Activated CD4-positive, alpha-beta T cell treated with anti-CD3 and anti-CD28 coated beads for 4 hours (primary cell): ENCODE data around the gene DDX1.
"Not testable (repeated sequence)": the region's sequence is repeated elsewhere in the genome, so short reads cannot be mapped to it uniquely, and the experiment has no call there.

ENCODE experiments used
- DNase-seq, 2 donors: peaks; one replicate each; pipeline ENCODE4 v3.0.0-alpha.2; 2020

Gene DDX1

DNA sequence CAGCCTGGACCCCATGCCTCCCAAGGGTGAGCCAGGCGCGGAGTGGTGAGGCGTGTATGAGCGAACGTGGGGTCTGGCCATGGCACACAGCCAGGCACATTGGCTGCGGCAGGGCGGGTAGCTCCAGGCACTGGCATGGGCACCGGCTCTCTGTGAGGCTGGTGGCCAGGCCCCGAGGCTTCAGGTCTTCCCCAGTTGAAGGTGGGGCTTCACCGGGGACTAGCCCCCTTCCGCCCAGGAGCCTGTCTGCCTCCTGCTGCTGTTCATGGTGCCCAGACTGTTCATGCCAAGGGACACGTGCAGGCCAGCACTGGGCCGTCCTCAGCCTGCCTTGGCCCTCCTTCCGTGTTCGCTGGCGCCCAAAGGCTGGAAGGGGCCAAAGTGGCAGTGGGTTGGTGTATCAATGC is 26.8 kb downstream of the DDX1 start:
- DNase-seq: no peak

DNA sequence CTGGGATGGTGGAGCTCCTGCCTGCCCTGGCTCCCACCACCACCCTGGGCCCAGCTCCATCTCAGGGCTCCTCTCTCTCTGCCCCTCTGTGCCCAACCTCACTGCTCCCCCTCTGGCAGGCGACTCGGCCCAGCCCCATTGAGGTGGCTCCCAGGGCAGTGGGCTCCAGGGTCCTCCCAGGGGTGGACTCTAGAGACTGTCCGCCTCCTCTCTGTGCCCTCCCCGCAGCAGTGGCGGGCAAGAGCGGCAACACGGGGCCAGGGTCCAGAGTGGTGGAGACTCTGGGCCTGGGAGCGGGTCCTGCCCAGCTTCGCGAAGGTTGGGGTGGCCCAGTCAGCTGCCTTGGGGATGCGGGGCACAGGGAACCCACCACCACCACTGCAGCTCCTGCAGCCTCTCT is 27.4 kb downstream of the DDX1 start:
- no peak for DNase-seq

DNA sequence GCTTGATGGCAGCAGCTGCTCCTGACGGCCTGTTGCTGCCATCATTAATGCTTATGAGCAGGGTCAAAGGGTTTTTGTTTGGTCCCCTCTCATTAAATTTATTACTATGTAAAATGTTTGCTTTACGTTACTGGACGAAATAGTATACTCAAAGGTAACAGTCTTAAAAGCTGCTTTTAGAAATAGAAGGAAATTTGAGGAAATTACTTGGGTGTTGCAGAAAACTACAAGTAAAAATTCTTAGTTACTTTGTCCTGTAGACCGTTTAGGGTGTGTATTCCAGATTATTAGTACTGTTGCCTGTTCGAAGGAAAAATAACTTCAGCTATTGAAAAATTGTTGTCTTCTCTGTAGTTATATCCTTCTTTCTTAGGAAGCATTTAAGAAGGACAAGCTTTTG is 27.8 kb downstream of the DDX1 start:
- no peak for DNase-seq

DNA sequence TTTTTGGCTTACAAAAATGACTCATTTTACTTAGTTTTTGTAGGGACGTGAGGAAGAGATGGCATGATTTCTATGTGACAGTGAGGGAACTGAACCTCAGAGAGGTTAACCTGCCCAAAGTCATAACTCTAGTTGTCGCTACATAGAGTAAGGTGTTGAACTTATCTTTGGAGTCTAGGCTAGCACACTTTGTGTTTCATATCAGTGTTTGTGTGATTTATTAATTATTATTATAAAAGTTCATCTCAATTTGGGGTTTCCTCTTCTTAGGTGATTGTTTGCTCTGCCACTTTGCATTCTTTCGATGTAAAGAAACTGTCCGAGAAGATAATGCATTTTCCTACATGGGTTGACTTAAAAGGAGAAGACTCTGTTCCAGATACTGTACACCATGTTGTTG is 28.3 kb downstream of the DDX1 start:
- no peak for DNase-seq

DNA sequence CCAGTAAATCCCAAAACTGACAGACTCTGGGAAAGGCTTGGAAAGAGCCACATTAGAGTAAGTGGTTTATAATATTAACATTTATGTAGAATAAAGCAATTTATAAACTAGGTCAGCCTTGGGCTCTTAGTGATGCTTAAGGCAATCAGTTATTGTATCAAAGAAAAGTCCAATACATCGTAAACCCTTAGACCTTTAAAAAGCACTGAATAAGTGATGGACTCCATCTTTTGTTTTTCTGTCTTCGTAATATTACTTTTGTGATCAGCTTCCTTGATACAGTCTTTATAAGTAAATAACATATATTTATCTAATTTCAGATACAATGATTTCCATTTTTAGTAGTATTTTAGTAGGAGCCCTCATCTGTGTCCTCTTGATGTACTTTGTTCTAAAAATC is 28.7 kb downstream of the DDX1 start:
- DNase-seq: no peak

DNA sequence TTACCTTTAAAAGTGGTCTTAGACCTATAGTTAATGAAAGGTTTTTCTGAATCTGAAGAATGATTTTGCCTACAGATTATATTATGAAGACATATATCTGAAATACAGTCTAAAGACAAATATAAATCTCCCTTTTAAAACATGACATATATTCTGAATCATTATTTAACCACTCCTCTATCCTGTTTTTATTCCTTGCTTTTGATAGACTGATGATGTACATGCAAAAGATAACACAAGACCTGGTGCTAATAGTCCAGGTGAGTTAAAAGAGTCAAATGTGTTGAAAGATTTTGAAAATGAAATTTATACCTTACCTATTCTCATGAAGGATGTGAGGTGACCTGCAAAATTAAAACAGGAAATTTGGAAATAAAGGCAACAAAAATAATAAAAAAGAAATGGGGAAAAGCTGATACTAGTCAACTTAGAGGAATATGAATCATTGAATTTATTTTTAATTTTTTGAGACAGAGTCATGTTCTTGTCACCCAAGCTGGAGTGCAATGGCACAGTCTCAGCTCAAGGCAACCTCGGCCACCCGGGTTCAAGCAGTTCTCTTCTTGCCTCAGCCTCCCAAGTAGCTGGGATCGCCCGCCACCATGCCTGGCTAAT is 29.3 kb downstream of the DDX1 start:
- no peak for DNase-seq

DNA sequence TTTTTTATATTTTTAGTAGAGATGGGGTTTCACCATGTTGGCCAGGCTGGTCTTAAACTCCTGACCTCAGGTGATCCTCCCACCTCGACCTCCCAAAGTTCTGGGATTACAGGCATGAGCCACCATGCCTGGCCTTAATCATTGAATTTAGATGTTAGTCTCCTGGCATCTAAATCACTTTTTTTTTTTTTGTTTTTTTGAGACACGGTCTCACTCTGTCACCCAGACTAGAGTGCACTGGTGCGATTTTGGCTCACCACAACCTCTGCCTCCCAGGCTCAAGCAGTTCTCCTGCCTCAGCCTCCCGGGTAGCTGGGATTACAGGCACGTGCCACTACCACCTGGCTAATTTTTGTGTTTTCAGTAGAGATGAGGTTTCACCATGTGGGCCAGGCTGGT is 29.8 kb downstream of the DDX1 start:
- DNase-seq: not testable (repeated sequence)

DNA sequence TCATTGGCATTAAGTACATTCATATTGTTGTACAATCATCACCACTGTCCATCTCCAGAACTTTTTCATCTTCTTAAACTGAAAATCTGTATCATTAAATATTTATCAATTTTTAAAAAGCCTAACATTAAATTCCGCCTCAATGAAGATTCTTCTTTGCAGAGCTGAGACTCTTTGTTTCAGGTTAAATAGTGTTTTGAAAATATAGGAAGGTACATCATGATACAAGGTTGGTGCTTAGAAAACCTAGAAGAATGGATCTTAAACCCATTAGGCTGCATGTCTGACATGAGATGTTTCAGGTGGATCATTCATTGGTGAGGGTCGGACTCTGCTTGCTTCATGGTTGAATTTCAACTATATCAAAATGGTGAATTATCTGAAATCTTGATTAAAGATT is 30.5 kb downstream of the DDX1 start:
- no peak for DNase-seq

DNA sequence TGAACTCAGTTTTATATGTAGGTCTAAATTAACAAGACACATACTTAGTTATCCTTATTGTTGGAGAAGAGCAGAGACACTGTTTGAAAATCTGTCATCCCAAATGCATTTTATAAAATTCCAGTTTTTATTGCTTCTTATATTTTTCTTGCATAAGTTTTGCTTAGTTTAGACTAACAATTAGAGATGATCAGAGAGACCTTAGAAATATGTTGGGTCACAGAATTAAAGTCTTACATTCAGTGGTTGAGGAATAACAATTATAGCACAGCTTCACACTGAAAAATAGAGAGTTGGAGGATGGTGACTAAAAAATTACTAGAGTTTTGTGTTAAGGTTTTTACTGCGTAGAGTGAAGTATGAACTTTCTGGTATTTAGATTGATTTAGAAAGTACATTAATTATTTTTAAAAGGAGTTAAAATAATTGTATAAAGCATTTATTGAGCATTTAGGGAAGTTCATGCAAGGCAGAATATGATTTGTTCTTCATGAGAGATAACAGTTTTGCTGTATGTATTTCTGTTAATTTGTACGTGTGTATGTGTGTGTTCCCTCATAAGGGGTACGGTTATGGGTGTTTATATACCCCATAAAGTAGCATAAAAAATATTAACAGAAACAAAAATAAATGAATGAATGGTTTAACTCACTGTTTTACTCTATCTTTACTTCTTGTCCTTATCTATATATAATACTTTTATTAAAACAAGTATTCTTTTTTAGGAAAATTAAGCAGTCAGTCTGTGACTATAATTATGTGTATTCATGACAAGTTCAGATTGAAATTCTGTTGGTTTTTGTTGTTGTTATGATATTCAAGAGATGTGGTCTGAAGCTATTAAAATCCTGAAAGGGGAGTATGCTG is 31.2 kb downstream of the DDX1 start:
- DNase-seq: no peak

DNA sequence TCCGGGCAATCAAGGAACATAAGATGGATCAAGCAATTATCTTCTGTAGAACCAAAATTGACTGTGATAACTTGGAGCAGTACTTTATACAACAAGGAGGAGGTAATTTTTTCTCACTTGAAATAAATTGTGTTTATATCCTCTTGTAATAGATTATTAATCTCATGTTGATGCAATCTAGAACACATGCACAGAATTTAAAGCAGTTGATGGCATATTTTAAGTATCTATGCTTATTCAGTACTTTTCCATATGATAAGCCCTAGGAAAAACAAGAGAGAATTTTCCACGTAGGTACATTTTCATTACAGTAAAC is 31.8 kb downstream of the DDX1 start:
- DNase-seq: no peak

DNA sequence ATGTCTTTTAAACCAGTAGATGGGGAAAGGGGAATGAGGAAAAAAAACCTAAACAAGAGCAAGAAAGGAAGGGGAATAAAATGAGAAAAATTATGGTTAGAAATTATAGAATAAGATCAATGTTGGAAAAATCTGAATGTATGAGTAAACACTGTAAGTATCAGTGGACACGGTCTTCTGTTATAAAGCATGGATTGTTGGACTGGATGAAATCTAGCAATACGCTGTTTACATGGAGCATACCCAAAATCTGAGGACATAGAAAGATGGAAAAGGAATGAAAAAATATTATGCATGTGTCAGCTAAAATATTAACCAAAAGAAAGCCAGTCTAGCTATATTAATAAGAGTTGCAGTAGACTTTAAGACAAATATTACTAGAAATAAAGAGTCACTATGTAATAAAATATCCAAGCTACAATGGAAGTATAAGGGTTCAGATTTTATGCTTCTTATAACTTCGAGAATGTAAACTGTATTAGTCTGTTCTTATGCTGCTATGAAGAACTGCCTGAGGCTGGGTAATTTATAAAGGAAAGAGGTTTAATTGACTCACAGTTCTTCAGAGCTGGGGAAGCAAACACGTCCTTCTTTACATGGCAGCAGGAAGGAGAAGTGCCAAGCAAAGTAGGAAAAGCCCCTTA is 32.4 kb downstream of the DDX1 start:
- DNase-seq: no peak

DNA sequence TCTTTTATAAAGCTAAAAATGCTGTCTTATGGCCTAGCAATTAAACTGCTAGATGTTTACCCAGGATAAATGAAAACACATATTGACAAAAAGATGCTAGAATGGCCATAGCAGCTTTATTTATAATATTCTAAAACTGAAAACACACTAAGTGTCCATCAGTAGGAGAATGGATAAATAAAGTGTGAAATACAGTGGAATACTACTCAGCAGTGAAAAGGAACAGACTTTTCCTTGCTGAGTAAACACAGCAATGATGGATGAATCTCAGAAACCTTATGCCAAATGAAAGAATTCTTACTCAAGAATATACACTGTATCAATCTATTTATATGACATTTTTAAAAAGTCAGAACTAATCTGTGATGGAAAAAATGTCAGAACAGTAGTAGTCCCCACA is 33.2 kb downstream of the DDX1 start:
- DNase-seq: no peak

DNA sequence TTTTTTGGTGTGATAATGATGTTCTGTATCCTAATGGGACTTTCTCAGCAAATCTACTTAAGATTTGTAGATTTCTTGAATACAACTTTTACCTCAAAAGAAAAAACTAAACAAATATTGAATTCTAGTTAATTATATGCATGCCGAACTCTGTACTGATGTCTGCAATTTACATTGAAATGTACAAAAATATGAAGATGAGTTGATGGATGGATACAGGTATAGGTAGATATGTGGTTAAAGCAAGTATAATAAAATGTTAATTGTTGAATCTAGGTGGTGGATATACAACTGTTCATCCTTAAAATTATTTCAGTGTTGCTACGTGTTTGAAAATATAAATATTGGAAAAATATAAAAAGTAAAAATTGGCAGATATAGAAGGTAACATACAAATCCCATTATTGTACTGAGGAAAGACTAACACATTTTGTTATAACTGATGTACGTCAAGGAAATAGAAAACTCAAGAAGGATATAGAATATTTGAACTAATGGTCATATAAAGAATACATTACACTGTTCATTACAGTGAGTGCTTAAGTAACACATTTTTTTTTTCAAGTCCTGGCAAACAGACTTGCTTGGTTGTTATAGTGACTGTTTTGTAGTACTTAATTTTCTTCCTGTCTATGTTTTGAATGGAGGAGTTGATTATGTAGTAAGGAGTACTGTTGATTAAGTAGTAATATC is 33.8 kb downstream of the DDX1 start:
- no peak for DNase-seq

DNA sequence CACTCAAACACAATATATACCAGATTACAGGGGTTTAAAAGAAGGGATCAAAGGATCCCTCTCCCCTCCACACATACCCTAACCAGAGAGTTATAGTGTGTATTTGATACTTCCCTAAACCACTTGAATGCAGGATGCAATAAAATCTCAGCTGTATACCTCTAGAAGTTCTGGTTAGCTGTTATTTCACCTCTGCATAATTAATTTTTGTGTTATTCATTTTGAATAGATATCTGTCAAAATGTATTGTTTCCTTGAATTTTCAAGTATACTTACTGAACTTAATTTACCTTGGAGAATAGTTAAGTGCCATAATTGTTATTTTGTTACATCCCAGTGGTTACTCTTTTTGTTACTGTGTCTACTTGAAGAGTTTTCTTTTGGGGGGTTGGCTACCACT is 34.5 kb downstream of the DDX1 start:
- no peak for DNase-seq

DNA sequence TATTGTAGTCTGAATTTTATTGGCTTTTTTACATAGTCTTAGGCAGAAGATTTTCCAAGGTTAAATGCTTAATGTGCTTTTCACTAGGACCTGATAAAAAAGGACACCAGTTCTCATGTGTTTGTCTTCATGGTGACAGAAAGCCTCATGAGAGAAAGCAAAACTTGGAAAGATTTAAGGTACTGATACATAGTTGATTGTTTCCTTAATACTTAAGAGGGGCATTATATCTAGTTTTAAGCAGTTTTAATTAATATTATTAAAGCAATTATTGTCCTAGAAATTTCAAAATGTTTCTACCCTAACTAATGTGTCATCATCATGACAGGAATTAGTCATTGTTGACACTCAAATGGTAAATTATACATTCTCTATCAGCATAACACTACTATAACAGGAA is 35.3 kb downstream of the DDX1 start:
- DNase-seq: no peak

DNA sequence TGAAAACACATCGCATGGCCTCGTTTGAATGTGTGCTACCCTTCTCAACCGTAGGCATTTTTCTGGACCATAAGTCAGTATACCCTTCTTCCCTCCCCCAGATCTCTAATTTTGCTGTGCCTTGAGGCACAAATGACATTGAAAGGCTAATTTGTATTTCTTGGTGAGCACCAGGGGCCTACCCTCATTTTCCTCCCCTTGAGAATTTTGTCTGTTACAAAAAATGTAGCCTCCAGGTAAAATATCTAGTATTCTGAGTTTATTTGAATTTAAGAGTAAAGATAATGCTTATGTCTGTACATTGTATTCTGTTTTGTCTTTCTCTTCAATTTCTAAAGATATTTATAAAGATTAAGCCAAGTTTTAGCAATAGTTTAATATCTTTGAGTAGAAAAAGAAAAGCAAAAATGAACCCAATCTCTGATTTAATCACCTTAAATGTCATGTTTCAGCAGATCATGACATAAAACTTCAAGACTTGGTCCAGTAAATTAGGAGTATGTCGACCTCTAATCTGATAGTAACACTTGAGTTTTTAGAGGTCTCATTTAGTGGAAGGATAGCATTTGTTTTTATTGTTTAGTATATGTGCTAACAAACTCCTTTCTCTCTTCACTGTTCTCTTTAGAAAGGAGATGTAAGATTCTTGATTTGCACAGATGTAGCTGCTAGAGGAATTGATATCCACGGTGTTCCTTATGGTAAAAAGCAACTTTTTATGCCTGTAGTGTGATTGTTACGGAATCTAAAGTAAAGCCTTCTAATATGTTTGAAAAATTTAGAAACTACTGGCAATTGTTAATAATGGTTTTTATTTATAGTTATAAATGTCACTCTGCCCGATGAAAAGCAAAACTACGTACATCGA is 36.4 kb downstream of the DDX1 start:
- DNase-seq: no peak

DNA sequence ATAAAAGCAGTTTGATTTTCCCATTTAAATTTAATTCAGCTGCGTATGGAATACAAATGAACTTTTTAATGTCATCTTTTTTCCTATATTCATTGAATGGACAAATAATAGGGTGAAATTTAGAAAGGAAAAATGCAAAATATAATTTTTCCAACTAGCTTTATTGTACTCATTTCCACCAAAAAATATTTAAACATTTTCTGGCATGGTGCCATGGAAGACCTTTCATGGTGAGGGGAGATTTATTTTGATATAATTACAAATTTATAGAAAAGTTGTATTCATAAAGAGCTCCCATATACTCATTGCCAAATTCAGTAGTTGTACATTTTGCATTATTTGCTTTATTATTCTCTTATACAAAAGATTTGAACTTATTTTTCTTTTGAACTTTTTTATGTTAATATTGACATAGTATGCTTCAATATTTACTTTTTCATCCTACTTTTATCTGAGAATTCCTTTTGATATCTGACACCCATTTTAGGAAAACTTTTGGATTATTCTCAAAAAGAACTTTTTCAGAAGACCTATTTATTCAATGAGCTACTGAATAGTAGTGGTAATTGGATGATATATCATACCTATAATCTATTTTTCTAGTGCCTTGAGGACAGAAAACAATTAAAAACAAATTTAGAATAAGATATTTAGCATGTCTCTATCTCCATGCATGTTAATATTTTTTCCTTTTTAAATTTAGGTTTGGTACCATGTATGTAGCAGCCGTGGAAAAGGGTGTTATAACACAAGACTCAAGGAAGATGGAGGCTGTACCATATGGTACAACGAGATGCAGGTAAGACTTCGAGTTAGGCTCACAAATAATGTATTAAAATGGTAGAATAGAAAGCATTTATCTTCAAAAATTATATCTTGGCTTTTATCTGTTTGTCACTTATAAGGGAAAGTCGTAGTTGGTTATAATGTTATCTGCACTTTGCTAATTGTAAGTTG is 37.5 kb downstream of the DDX1 start:
- DNase-seq: no peak

DNA sequence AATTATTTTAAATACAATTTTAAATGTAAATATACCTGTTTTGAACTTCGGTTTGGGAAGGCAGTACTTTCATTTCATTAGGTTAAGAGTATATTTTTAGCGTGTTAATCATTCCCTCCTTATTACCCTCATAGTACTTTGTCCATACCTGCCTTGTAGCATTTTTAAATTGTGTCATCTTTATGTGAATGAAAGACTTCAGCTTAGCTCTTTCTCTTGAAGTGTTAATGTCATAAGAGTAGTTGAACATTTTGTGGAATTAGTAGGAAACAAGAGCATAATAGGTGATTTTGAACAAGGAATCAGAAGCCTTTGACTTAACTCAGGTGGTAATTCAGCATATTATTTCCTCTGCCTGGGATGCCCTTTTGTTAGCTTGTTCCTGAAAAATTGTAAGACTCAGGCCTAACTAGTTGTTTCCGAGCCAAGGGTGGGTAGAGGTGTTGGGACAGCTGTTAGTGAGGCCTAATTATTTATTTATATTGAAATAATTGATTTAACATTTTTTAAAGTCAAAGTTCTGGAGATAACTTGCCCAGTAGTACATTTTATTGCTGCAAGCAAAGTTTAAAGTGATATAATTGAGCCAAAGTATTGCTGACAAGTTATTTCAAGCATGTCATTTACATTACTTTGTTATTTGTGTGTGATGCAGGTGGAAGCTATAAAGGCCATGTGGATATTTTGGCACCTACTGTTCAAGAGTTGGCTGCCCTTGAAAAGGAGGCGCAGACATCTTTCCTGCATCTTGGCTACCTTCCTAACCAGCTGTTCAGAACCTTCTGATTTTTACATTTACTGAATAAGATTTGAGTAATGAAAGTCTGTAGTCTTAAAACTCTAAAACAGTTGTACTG is 38.7 kb downstream of the DDX1 start:
- DNase-seq: no peak

DNA sequence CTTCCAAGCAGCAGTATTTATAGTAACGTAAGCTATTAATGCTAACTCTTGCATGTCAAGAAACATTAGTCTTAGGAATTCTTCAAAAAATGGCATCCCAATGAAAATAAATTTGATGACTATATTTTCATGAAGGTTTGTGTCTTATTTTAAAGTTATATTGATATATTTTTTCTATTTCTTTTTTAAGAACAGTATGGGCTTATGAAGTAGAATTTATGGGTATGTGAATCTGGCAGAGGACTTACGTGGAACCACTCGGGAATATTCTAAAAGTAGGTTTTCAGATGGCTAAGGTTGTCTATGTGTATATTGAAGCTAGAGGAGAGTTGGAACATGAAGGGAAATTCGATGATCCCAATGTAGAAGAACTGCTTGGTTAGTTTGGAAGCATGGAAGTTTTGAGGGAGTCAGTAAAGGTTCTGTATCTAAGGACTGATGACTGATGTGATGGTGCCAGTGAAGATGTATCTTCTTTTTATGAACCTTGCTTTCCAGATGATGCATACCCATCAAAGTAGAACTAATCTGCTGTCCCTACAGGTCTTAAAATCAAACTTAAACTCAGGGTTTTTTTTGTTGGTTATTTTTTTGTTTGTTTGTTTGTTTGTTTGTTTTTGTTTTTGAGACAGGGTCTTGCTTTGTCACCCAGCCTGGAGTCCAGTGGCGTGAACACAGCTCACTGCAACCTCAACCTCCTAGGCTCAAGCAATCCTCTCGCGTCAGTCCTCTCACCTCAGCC is 39.5 kb downstream of the DDX1 start:
- DNase-seq: no peak

DNA sequence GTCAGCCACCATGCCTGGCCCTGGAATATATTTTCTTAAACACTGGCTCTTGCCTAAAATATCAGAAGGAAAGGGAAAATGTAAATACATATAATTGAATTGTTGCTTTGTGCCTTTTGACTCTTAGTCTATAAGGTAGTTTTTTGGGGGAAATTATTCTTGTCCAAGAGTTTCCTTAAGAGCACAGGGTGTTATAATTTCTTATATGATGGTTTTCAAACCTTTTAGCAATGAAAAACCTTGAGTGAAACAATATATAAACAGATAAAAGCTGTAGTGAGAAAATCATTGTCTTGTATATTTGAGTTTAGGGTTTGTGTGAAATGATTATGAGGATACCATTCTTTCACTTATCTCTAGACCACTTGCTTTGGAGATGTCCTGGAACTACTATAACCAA is 40.2 kb downstream of the DDX1 start:
- DNase-seq: no peak
